Omental fat pad (tissue), 4 donors: ENCODE data around the gene TMEM97. TPM values are rescaled to one million over a fixed set of nuclear protein-coding genes. Genes with fewer than 3 reads are reported as not detected.
A peak's percentile ranks its signal among the peaks of the same experiment; 100 is the strongest.

ENCODE experiments used
- ATAC-seq: fragments of 150-250 bp; one replicate; pipeline ENCODE4 v1.9.1; 2016; ENCODE audit warnings: mild to moderate bottlenecking, moderate library complexity; ENCODE audit not compliant: low FRiP score
- DNase-seq: peaks from one replicate; pipeline ENCODE4 v3.0.0-alpha.2; 2019; ENCODE audit warnings: low spot score
- CTCF ChIP-seq, 3 donors: fragments of 450-650 bp; IDR thresholded peaks; one replicate each; pipeline ENCODE4 v1.5.1; 2016 to 2017; ENCODE audit warnings: antibody characterized with exemption in 3 of 3, mild to moderate bottlenecking in 3 of 3, moderate library complexity in 2 of 3
- total RNA-seq, 4 donors: library from RNA; depleted of rRNA; stranded (reverse); fragments of >200 nt; gene quantifications; one replicate each; pipeline ENCODE4 v1.1.0, GENCODE V29; 2016

TMEM97 gene
- total RNA-seq, 4 donors from 2014 or later = 3.3 to 10.0 (median 5.1) TPM

DNA sequence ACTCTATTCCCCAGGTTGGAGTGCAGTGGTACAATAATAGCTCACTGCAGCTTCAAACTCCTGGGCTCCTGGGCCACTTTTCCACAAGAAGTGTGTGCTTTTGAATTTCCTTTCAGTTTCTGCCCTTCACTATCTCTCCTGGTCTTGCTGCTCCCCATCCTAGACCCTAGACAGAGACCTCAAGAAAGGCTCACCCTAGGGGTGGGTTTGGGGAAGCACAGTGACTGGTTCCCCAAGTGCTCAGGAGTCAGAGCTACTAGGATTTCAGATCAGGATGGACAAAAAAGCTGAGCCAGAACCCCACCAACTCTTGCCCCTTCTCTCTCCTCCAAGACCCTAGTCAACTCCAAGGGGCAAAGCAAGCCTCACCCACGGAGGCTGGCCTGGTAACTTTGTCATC lies 47.6 kb downstream of the TMEM97 start:
- ATAC-seq = no peak
- DNase-seq = no peak
- TF ChIP-seq CTCF (IDR thresholded peaks at IDR 0.05) = no peak

- TF ChIP-seq CTCF (IDR thresholded peaks at IDR 0.05) = no peak
- ATAC-seq = no peak
- DNase-seq = no peak
Measured at GRCh38 chr17:28367641-28368305, 48.8 kb downstream of the TMEM97 start.

- ATAC-seq = no peak
- DNase-seq = no peak
- no peak for TF ChIP-seq CTCF (IDR thresholded peaks at IDR 0.05)
Measured at GRCh38 chr17:28368306-28368831, 49.4 kb downstream of the TMEM97 start.

GRCh38 chr17:28368915-28369683 lies 50.1 kb downstream of the TMEM97 start:
- no peak for DNase-seq
- no peak for ATAC-seq
- no peak for TF ChIP-seq CTCF (IDR thresholded peaks at IDR 0.05)

- DNase-seq (no peak), ATAC-seq (no peak)
- no peak for TF ChIP-seq CTCF (IDR thresholded peaks at IDR 0.05)
Measured at GRCh38 chr17:28369684-28370034, 50.7 kb downstream of the TMEM97 start.

DNA sequence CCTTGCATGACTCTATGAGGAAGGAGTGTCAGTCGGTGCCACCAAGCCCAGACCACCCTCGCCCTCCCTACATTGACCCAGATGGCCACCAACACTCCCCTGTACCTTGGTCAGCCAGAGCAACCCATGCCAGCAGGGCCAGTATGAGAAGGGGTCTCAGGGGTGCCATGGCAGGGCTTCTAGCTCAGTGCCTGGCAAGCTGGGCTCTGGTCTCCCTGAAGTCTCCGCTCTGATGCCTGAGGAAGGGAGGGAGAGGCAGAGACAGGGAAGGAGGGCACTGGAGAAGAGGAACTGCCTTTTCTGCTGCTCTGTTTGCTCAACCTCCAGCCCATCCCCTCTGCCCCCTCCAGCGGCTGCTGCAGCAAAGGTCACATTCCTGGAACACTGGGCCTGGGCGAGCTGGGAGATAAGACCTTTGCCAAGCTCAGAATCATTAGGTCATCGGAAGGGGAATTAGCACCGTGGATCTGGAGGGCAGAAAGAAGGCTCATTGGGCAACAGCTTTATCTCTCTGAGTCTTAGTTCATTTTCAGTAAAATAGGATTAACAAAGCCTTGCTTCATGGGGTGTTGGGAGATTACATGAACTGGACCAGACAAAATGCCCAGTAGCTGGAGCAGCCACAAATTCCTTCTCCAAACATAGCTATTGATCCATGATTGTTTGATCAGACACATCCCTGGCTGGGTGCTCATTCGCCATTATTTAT lies 51.2 kb downstream of the TMEM97 start, which contains the start of gene VTN:
Gene VTN, minus strand, starts transcription at position 273 of the 709 bp plus-strand sequence. Its CDS starts 104 bp downstream, at position 169.
- TF ChIP-seq CTCF (IDR thresholded peaks at IDR 0.05) = no peak
- ATAC-seq (peak; percentile 77), DNase-seq (no peak)
